LNCAP (cell line): ENCODE measurements around the gene GGNBP2.

Experiments used
- TF ChIP-seq, protein P1 (sequence below): fragments of 450-650 bp; IDR thresholded peaks from 2 replicates; pipeline ENCODE4 v1.5.1; 2017; ENCODE audit warnings: mild to moderate bottlenecking

The GGNBP2 gene

GRCh38 chr17:36611345-36612072, 66.8 kb downstream of the GGNBP2 start:
- TF ChIP-seq, protein P1, sequence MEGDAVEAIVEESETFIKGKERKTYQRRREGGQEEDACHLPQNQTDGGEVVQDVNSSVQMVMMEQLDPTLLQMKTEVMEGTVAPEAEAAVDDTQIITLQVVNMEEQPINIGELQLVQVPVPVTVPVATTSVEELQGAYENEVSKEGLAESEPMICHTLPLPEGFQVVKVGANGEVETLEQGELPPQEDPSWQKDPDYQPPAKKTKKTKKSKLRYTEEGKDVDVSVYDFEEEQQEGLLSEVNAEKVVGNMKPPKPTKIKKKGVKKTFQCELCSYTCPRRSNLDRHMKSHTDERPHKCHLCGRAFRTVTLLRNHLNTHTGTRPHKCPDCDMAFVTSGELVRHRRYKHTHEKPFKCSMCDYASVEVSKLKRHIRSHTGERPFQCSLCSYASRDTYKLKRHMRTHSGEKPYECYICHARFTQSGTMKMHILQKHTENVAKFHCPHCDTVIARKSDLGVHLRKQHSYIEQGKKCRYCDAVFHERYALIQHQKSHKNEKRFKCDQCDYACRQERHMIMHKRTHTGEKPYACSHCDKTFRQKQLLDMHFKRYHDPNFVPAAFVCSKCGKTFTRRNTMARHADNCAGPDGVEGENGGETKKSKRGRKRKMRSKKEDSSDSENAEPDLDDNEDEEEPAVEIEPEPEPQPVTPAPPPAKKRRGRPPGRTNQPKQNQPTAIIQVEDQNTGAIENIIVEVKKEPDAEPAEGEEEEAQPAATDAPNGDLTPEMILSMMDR = no peak

- TF ChIP-seq, protein P1 = no peak
These were observed 67.6 kb downstream of the GGNBP2 start for GRCh38 chr17:36612323-36612722.

- TF ChIP-seq, protein P1 = no peak
These were observed 68.4 kb downstream of the GGNBP2 start for GRCh38 chr17:36613155-36613554.

GRCh38 chr17:36614081-36614480, 69.4 kb downstream of the GGNBP2 start:
- TF ChIP-seq, protein P1 = no peak

GRCh38 chr17:36614933-36615332, 70.2 kb downstream of the GGNBP2 start:
- TF ChIP-seq, protein P1 = no peak

GRCh38 chr17:36616061-36617029, 71.6 kb downstream of the GGNBP2 start:
- TF ChIP-seq, protein P1 = no peak

DNA sequence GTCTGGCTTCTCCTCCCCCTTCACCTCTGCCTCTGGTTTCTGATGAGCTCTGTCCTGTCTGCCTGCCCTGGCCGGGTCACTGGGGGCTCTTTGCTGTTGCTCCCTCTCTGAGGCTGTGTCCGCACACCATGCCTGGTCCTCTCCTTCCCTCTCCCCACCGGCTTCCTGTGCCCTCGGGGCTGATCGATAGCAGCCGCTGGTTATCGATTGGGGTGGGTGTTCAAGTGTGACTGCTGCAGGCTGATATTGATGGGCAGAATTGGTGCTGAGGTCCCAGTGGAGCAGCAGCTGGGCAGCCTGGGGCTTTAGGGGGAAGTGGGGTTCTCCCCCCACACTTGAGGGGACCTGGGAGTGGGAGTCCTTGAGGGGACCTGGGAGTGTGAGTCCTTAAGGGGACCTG, 73.1 kb downstream of the GGNBP2 start:
- TF ChIP-seq, protein P1 = no peak
